Esophagus muscularis mucosa (tissue), 4 donors: ENCODE measurements around the gene BORCS8. TPM values are rescaled to one million over a fixed set of nuclear protein-coding genes. Genes with fewer than 3 reads are reported as not detected.
"Not testable (repeated sequence)": the region's sequence is repeated elsewhere in the genome, so short reads cannot be mapped to it uniquely, and the experiment has no call there.

ENCODE experiments used
- DNase-seq: peaks from one replicate; pipeline ENCODE4 v3.0.0-alpha.2; 2017; ENCODE audit errors: extremely low spot score
- H3K27ac ChIP-seq, 4 donors: fragments of 200-600 bp; sonication (generic); replicated peaks in 1 of 4; 1 replicate in 3 of 4; 2 replicates in 1 of 4; pipeline ENCODE4 v1.5.1; 2016 to 2019; ENCODE audit warnings: mild to moderate bottlenecking in 1 of 4
- H3K27me3 ChIP-seq, 4 donors: fragments of 200-600 bp; sonication (generic); one replicate each; pipeline versions ENCODE4 v1.5.1 to v1.6.0; 2016 to 2019
- H3K36me3 ChIP-seq, 4 donors: fragments of 200-600 bp; sonication (generic); one replicate each; pipeline ENCODE4 v1.5.1; 2016 to 2019
- H3K4me1 ChIP-seq, 4 donors: fragments of 200-600 bp; sonication (generic); one replicate each; pipeline ENCODE4 v1.5.1; 2016 to 2019
- H3K4me3 ChIP-seq, 4 donors: fragments of 200-600 bp; sonication (generic); 1 replicate in 2 of 4; 2 replicates in 2 of 4; pipeline ENCODE4 v1.5.1; 2016 to 2019; ENCODE audit warnings: mild to moderate bottlenecking in 4 of 4, moderate library complexity in 1 of 4
- H3K9me3 ChIP-seq, 4 donors: fragments of 200-600 bp; sonication (generic); 1 replicate in 3 of 4; 2 replicates in 1 of 4; pipeline ENCODE4 v1.5.1; 2016 to 2019
- EP300 ChIP-seq: sonication (generic); formaldehyde crosslinking; IDR thresholded peaks from one replicate; pipeline ENCODE4 v1.6.1; 2017; ENCODE audit warnings: antibody characterized with exemption
- POLR2A ChIP-seq: fragments of 450-650 bp; IDR thresholded peaks from one replicate; pipeline ENCODE4 v1.6.1; 2017; ENCODE audit warnings: antibody characterized with exemption, moderate library complexity, mild to moderate bottlenecking, low read depth
- POLR2AphosphoS5 ChIP-seq, 2 donors: sonication (generic); formaldehyde crosslinking; IDR thresholded peaks; one replicate each; pipeline ENCODE4 v1.6.1; 2017; ENCODE audit warnings: antibody characterized with exemption in 2 of 2
- WGBS: methylation state at CpG from one replicate; pipeline ENCODE4 v1.1.5; 2018; 5-methylcytosine and 5-hydroxymethylcytosine counted together
- intact Hi-C: fragments of 100-400 bp; cut with DNase I; formaldehyde crosslinking; loops from one replicate; pipeline ENCODE4 v1.15.1; 2023
- total RNA-seq, 4 donors: library from RNA; depleted of rRNA; stranded (reverse); fragments of >200 nt; gene quantifications; one replicate each; pipeline versions ENCODE4 v1.1.0 to v1.2.1, GENCODE V29; 2016
- TF ChIP-seq, protein P1 (sequence below), 3 experiments: fragments of 200-600 bp in 2 of 3; fragments of 450-650 bp in 1 of 3; sonication (generic) in 2 of 3; IDR thresholded peaks; one replicate each; pipeline ENCODE4 v1.5.1; 2017 to 2019; ENCODE audit warnings: antibody characterized with exemption in 3 of 3, mild to moderate bottlenecking in 2 of 3, moderate library complexity in 1 of 3

BORCS8 gene
- total RNA-seq, 4 donors from 2014 or later = 10.8 to 16.1 (median 12.5) TPM

DNA sequence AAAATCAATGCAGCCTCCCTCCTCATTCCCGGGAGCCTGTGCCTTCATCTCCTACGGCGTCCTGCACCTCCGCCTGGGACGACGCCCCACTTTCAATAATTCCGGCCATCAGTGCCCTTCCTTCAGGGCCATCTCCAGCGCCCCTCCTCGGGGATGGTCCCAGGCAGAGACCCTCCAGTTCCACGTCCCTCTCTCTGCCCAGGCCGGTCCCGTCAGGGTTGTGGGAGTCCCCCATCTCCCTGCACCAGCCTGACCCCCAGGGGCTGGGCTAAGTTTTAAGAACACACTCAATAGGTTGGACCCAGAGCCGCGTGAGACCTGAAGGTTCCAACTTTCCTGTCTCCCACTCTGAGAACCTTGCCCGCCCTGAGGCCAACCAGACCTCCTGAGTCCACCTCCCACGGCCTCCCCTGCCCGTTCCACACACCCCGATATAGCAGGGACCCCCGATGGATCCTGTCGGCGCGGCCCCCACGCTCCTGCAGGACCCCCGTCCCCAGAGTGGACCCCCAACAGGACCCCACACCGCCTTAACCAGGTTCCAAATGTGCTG is 54.3 kb downstream of the BORCS8 start:
- peaks cover 0 to 4% (median 2%) of the 10 kb centered on the region in 4 donors for H3K36me3 ChIP-seq
- peak overlapping the region; percentile 46 to 82 (median 80) for H3K27ac ChIP-seq
- peak overlapping the region; percentile 65 to 84 (median 82) for H3K4me3 ChIP-seq
- intact Hi-C loops = loop anchor here (5.0 kb wide), 1 partner anchor 85 kb away; no protein-coding TSS in a partner anchor
- TF ChIP-seq, protein P1, sequence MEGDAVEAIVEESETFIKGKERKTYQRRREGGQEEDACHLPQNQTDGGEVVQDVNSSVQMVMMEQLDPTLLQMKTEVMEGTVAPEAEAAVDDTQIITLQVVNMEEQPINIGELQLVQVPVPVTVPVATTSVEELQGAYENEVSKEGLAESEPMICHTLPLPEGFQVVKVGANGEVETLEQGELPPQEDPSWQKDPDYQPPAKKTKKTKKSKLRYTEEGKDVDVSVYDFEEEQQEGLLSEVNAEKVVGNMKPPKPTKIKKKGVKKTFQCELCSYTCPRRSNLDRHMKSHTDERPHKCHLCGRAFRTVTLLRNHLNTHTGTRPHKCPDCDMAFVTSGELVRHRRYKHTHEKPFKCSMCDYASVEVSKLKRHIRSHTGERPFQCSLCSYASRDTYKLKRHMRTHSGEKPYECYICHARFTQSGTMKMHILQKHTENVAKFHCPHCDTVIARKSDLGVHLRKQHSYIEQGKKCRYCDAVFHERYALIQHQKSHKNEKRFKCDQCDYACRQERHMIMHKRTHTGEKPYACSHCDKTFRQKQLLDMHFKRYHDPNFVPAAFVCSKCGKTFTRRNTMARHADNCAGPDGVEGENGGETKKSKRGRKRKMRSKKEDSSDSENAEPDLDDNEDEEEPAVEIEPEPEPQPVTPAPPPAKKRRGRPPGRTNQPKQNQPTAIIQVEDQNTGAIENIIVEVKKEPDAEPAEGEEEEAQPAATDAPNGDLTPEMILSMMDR (IDR thresholded peaks at IDR 0.05) = no peak
- TF ChIP-seq POLR2AphosphoS5 (IDR thresholded peaks at IDR 0.05) (no peak), EP300 (no peak)
- H3K9me3 ChIP-seq = peaks cover 0 to 4% (median 3%) of the 10 kb centered on the region in 4 donors
- H3K4me1 ChIP-seq = peaks cover 8 to 27% (median 17%) of the 10 kb centered on the region in 4 donors
- no peaks in the 10 kb centered on the region for H3K27me3 ChIP-seq
- no peak for DNase-seq
- WGBS = 20% methylated on average over 24 of the region's 25 CpGs

DNA sequence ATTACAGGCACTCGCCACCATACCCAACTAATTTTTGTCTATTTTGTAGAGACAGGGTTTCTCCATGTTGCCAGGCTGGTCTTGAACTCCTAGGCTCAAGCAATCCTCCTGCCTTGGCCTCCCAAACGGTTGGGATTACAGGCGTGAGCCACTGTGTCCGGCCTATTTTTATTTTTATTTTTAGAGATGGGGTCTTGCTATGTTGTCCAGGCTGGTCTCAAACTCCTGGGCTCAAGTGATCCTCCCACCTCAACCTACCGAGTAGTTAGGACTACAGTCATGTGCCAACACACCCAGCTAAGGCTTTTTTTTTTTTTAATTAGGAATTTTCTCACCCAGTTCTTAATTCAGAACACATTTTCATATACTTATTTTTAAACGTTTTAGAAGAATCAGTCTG is 56.2 kb downstream of the BORCS8 start:
- Histone ChIP-seq H3K36me3 (peaks cover 0 to 15% (median 10%) of the 10 kb centered on the region in 4 donors), H3K4me1 (peaks cover 8 to 27% (median 17%) of the 10 kb centered on the region in 4 donors), H3K9me3 (peaks cover 0 to 19% (median 14%) of the 10 kb centered on the region in 4 donors)
- not testable (repeated sequence) for H3K4me3 ChIP-seq, DNase-seq, H3K27me3 ChIP-seq, H3K27ac ChIP-seq
- intact Hi-C loops = loop anchor here (5.0 kb wide), 1 partner anchor 83 kb away; no protein-coding TSS in a partner anchor
- 89% methylated on average over 6 of the region's 6 CpGs for WGBS

GRCh38 chr19:19134687-19135158 is 57.2 kb downstream of the BORCS8 start:
- intact Hi-C loops = loop anchor here (5.0 kb wide), 1 partner anchor 82 kb away; no protein-coding TSS in a partner anchor
- Histone ChIP-seq H3K36me3 (peaks cover 0 to 19% (median 10%) of the 10 kb centered on the region in 4 donors), H3K4me1 (peaks cover 8 to 27% (median 17%) of the 10 kb centered on the region in 4 donors), H3K27ac (no peak overlapping the region), H3K9me3 (peaks cover 0 to 19% (median 14%) of the 10 kb centered on the region in 4 donors), H3K27me3 (no peaks in the 10 kb centered on the region), H3K4me3 (no peak overlapping the region)
- WGBS = 19% methylated on average over 12 of the region's 21 CpGs
- no peak for DNase-seq
- TF ChIP-seq EP300 (no peak), POLR2AphosphoS5 (IDR thresholded peaks at IDR 0.05) (no peak), POLR2A (no peak)
- TF ChIP-seq, protein P1 (IDR thresholded peaks at IDR 0.05) = no peak

DNA sequence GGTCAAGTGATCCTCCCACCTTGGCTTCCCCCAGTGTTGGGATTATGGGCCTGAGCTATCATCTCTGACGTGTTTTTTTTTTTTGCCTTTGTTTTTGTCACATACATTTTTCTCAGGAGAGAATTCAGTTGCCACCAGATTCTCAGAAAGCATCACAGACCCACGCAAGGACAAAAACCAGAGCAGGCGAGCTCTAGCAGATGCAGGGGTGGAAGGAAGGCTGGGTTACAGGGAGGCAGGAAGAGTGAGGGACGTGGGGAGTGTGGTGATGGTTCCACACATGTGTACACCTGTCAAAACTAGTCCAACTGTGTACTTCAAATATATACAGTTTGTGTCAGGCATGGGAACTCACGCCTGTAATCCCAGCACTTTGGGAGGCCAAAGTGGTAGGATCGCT is 58.0 kb downstream of the BORCS8 start:
- intact Hi-C loops = no loop called here

DNA sequence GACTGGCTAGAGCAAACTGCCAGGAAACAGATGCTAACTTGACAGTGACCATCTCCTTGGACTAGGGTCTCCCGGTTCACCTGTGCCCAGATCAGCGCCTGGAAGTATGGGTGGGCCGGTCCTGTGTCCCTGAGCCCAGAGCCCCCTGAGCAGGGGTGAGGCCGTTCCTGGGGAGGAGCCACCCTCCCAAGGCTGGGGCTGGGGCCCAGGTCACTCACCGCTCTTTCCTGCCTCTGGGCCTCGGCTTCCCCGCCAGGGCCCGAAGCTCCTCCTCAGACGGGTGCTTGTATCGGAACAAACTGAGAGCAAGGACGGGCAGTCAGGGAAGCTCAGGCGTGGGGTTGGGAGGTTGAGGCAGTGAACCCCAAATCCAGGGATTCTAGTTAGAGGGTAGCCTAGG is 59.0 kb downstream of the BORCS8 start:
- H3K27ac ChIP-seq = no peak overlapping the region
- peaks cover 8 to 26% (median 14%) of the 10 kb centered on the region in 4 donors for H3K4me1 ChIP-seq
- no peak for TF ChIP-seq EP300
- no peak for TF ChIP-seq POLR2AphosphoS5 (IDR thresholded peaks at IDR 0.05)
- TF ChIP-seq POLR2A = no peak
- TF ChIP-seq, protein P1 (IDR thresholded peaks at IDR 0.05) = no peak
- no peak for DNase-seq
- peaks cover 0 to 22% (median 10%) of the 10 kb centered on the region in 4 donors for H3K36me3 ChIP-seq
- no peaks in the 10 kb centered on the region for H3K27me3 ChIP-seq
- intact Hi-C loops = no loop called here
- no peak overlapping the region for H3K4me3 ChIP-seq
- peaks cover 0 to 19% (median 14%) of the 10 kb centered on the region in 4 donors for H3K9me3 ChIP-seq
- WGBS = 92% methylated on average over 9 of the region's 12 CpGs

More for the DNA sequence above, 58.0 kb downstream of the BORCS8 start:
- TF ChIP-seq POLR2AphosphoS5 (IDR thresholded peaks at IDR 0.05) = no peak
- no peak for TF ChIP-seq POLR2A
- TF ChIP-seq, protein P1 (IDR thresholded peaks at IDR 0.05) = no peak
- TF ChIP-seq EP300 = no peak
- Histone ChIP-seq H3K9me3 (peaks cover 0 to 19% (median 14%) of the 10 kb centered on the region in 4 donors), H3K27ac (no peak overlapping the region), H3K36me3 (peaks cover 0 to 22% (median 10%) of the 10 kb centered on the region in 4 donors), H3K27me3 (no peaks in the 10 kb centered on the region), H3K4me1 (peaks cover 8 to 27% (median 17%) of the 10 kb centered on the region in 4 donors), H3K4me3 (no peak overlapping the region)
- no peak for DNase-seq
- WGBS = 92% methylated on average over 6 of the region's 6 CpGs
